ENCODE results near the gene LMO7. TPM values are rescaled to one million over a fixed set of nuclear protein-coding genes. Genes with fewer than 3 reads are reported as not detected.

The LMO7 gene
- total RNA-seq, 1 experiment from 2014 or later: 20.4 TPM

GRCh38 chr13:75669706-75670105, 33.6 kb downstream of the LMO7 start:
- Histone ChIP-seq H3K9me3 (ENCODE audit: control insufficient read depth, low read depth, low read length) (no peaks in the 10 kb centered on the region), H3K56ac (ENCODE audit: insufficient read length, low read depth, low read length) (no peak overlapping the region), H2BK5ac (ENCODE audit: insufficient read length, low read length) (no peak overlapping the region), H2BK120ac (ENCODE audit: low read depth, low read length, poor library complexity, severe bottlenecking) (no peak overlapping the region), H2BK20ac (ENCODE audit: low read depth, low read length, poor library complexity, severe bottlenecking) (no peak overlapping the region), H4K91ac (ENCODE audit: insufficient read length, low read depth, low read length) (no peak overlapping the region), H4K8ac (replicated peaks; ENCODE audit: insufficient read length, low read depth, low read length) (no peak overlapping the region), H3K79me1 (ENCODE audit: insufficient read depth, low read depth, low read length, poor library complexity, severe bottlenecking) (peaks cover 3% of the 10 kb centered on the region), H3K18ac (ENCODE audit: insufficient read length, low read depth, low read length) (no peak overlapping the region), H3K4me1 (ENCODE audit: insufficient read depth, low read length) (no peaks in the 10 kb centered on the region), H3T11ph (ENCODE audit: low read length) (no peak overlapping the region), H3K9ac (ENCODE audit: extremely low read depth, insufficient read length, low read length) (no peak overlapping the region), H3K4ac (ENCODE audit: low read depth, low read length) (no peak overlapping the region), H2AK5ac (ENCODE audit: insufficient read length, low read length) (no peak overlapping the region), H2BK12ac (ENCODE audit: insufficient read length, low read depth, low read length) (no peak overlapping the region), H4K5ac (ENCODE audit: insufficient read length, low read depth, low read length) (no peak overlapping the region), H4K20me1 (ENCODE audit: control insufficient read depth, insufficient read depth, insufficient read length) (no peaks in the 10 kb centered on the region), H3K27me3 (ENCODE audit: insufficient read depth, low read length) (no peaks in the 10 kb centered on the region), H3K79me2 (ENCODE audit: insufficient read depth, low read length) (no peaks in the 10 kb centered on the region), H2BK15ac (ENCODE audit: low read depth, low read length) (no peak overlapping the region), H3K23me2 (ENCODE audit: insufficient read length, low read depth, low read length, poor library complexity, severe bottlenecking) (no peaks in the 10 kb centered on the region), H3K27ac (ENCODE audit: insufficient read length, low read depth, low read length) (no peak overlapping the region), H2AFZ (ENCODE audit: low read length) (no peak overlapping the region), H3K14ac (ENCODE audit: insufficient read depth, low read length) (no peak overlapping the region), H3K23ac (ENCODE audit: insufficient read length, low read depth, low read length) (no peak overlapping the region), H3K4me2 (ENCODE audit: insufficient read depth, insufficient read length, low read length) (no peak overlapping the region)
- Mint-ChIP-seq H3K27ac (no peak overlapping the region), H3K4me3 (no peak overlapping the region), H3K36me3 (ENCODE audit: insufficient read depth in 1 of 3, low read depth in 3 of 3) (no peaks in the 10 kb centered on the region; a peak in 1 of 7 replicates), H3K4me1 (peaks cover 0 to 10% of the 10 kb centered on the region in 2 experiments; a peak in 2 of 4 replicates), H3K9me3 (no peaks in the 10 kb centered on the region; a peak in 1 of 5 replicates), H3K27me3 (ENCODE audit: low read depth) (no peaks in the 10 kb centered on the region)
- DNase-seq: no peak
- TF ChIP-seq, protein P1, sequence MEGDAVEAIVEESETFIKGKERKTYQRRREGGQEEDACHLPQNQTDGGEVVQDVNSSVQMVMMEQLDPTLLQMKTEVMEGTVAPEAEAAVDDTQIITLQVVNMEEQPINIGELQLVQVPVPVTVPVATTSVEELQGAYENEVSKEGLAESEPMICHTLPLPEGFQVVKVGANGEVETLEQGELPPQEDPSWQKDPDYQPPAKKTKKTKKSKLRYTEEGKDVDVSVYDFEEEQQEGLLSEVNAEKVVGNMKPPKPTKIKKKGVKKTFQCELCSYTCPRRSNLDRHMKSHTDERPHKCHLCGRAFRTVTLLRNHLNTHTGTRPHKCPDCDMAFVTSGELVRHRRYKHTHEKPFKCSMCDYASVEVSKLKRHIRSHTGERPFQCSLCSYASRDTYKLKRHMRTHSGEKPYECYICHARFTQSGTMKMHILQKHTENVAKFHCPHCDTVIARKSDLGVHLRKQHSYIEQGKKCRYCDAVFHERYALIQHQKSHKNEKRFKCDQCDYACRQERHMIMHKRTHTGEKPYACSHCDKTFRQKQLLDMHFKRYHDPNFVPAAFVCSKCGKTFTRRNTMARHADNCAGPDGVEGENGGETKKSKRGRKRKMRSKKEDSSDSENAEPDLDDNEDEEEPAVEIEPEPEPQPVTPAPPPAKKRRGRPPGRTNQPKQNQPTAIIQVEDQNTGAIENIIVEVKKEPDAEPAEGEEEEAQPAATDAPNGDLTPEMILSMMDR (conservative IDR thresholded peaks at IDR 0.05): no peak
